ENCODE measurements around the gene ITPR1. TPM values are rescaled to one million over a fixed set of nuclear protein-coding genes. Genes with fewer than 3 reads are reported as not detected.

ITPR1 gene
- total and polyA plus RNA-seq, 10 of the 15 experiments (the other 5 are each of a cell fraction or from before 2014, with no cell fraction given), result 12.2 to 239 (median 28.4) TPM

DNA sequence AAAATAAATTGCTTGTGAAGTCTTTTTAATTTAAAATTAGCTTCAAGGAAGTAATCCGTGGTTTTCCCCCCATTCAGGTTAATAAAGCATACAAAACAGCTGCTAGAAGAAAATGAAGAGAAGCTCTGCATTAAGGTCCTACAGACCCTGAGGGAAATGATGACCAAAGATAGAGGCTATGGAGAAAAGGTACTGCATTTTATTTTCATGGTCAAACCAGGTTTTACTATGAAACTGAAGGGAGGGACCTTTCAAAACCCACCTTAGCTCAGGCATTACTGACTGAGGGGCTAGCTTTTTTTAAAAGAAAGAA is 218.5 kb downstream of the ITPR1 start:
- no peak for DNase-seq (ENCODE audit: low read depth, low spot score)
- Histone ChIP-seq H3K9ac (ENCODE audit: control insufficient read depth, insufficient read depth, low read length) (no peak overlapping the region), H3K27ac (ENCODE audit: control insufficient read depth, insufficient read depth) (no peak overlapping the region), H4K20me1 (ENCODE audit: control insufficient read depth, insufficient read depth) (no peaks in the 10 kb centered on the region), H3K9me3 (replicated peaks; ENCODE audit: control insufficient read depth, insufficient read depth, low read length) (no peaks in the 10 kb centered on the region), H3K27me3 (replicated peaks in 1 of 2; ENCODE audit: control insufficient read depth in 2 of 2, insufficient read depth in 2 of 2, low read length in 1 of 2) (no peaks in the 10 kb centered on the region), H3K4me1 (ENCODE audit: control insufficient read depth, insufficient read depth, low read length) (no peaks in the 10 kb centered on the region), H3K4me3 (no peak overlapping the region), H3K4me2 (ENCODE audit: control insufficient read depth, insufficient read depth) (no peak overlapping the region), H3K36me3 (ENCODE audit: control insufficient read depth in 2 of 2, insufficient read depth in 2 of 2, low read length in 1 of 2) (peaks cover 2 to 9% of the 10 kb centered on the region in 2 experiments), H2AFZ (ENCODE audit: control insufficient read depth, low read depth, low read length) (no peak overlapping the region), H3K79me2 (ENCODE audit: control insufficient read depth, insufficient read depth, low read length) (no peaks in the 10 kb centered on the region)
- BruUV-seq (replicated peaks), result no TSS peak
- CTCF ChIA-PET, result interaction anchor here (0.6 to 4.2 kb wide), 114 partner anchors 8 to 714 kb away, joined by 3 to 201 read pairs (median 4); partner anchors contain the start of gene BHLHE40
- TF ChIP-seq, protein P1, sequence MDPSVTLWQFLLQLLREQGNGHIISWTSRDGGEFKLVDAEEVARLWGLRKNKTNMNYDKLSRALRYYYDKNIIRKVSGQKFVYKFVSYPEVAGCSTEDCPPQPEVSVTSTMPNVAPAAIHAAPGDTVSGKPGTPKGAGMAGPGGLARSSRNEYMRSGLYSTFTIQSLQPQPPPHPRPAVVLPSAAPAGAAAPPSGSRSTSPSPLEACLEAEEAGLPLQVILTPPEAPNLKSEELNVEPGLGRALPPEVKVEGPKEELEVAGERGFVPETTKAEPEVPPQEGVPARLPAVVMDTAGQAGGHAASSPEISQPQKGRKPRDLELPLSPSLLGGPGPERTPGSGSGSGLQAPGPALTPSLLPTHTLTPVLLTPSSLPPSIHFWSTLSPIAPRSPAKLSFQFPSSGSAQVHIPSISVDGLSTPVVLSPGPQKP (IDR thresholded peaks at IDR 0.05; ENCODE audit: low read depth, low read length), result no peak
- TF ChIP-seq POU2F2 (IDR thresholded peaks at IDR 0.05; ENCODE audit: borderline replicate concordance, low read depth, low read length), result no peak
- no peak for TF ChIP-seq SMC3 (IDR thresholded peaks at IDR 0.05; ENCODE audit: borderline replicate concordance, low read length)
- TF ChIP-seq, protein P2, sequence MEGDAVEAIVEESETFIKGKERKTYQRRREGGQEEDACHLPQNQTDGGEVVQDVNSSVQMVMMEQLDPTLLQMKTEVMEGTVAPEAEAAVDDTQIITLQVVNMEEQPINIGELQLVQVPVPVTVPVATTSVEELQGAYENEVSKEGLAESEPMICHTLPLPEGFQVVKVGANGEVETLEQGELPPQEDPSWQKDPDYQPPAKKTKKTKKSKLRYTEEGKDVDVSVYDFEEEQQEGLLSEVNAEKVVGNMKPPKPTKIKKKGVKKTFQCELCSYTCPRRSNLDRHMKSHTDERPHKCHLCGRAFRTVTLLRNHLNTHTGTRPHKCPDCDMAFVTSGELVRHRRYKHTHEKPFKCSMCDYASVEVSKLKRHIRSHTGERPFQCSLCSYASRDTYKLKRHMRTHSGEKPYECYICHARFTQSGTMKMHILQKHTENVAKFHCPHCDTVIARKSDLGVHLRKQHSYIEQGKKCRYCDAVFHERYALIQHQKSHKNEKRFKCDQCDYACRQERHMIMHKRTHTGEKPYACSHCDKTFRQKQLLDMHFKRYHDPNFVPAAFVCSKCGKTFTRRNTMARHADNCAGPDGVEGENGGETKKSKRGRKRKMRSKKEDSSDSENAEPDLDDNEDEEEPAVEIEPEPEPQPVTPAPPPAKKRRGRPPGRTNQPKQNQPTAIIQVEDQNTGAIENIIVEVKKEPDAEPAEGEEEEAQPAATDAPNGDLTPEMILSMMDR (IDR thresholded peaks at IDR 0.05 in 2 of 3, conservative IDR thresholded peaks at IDR 0.05 in 1 of 3; ENCODE audit: control insufficient read depth in 2 of 3, extremely low read depth in 1 of 3, insufficient read depth in 1 of 3, low read depth in 3 of 3, low read length in 3 of 3), result no peak
- no peak for TF ChIP-seq POLR2AphosphoS2 (IDR thresholded peaks at IDR 0.05; ENCODE audit: low read depth, low read length)
- TF ChIP-seq, protein P3, sequence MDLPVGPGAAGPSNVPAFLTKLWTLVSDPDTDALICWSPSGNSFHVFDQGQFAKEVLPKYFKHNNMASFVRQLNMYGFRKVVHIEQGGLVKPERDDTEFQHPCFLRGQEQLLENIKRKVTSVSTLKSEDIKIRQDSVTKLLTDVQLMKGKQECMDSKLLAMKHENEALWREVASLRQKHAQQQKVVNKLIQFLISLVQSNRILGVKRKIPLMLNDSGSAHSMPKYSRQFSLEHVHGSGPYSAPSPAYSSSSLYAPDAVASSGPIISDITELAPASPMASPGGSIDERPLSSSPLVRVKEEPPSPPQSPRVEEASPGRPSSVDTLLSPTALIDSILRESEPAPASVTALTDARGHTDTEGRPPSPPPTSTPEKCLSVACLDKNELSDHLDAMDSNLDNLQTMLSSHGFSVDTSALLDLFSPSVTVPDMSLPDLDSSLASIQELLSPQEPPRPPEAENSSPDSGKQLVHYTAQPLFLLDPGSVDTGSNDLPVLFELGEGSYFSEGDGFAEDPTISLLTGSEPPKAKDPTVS (IDR thresholded peaks at IDR 0.05; ENCODE audit: low read depth, low read length), result no peak
- TF ChIP-seq, protein P4, sequence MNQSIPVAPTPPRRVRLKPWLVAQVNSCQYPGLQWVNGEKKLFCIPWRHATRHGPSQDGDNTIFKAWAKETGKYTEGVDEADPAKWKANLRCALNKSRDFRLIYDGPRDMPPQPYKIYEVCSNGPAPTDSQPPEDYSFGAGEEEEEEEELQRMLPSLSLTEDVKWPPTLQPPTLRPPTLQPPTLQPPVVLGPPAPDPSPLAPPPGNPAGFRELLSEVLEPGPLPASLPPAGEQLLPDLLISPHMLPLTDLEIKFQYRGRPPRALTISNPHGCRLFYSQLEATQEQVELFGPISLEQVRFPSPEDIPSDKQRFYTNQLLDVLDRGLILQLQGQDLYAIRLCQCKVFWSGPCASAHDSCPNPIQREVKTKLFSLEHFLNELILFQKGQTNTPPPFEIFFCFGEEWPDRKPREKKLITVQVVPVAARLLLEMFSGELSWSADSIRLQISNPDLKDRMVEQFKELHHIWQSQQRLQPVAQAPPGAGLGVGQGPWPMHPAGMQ (IDR thresholded peaks at IDR 0.05; ENCODE audit: borderline replicate concordance), result no peak
- in situ Hi-C loops (cut with MboI) (no loop called here), intact Hi-C loops (cut with micrococcal nuclease; ENCODE audit: unreplicated experiment) (loop anchor here (1.0 to 2.0 kb wide), 5 partner anchors 66 to 346 kb away; partner anchors contain the start of gene BHLHE40)
- POLR2A ChIA-PET, result interaction anchor here (0.6 to 1.9 kb wide), 10 partner anchors 9 to 493 kb away, joined by 3 to 9 read pairs (median 4); no protein-coding TSS in a partner anchor
- SMC1A ChIA-PET (ENCODE audit: uncharacterized antibody, unreplicated experiment), result interaction anchor here (0.6 to 10.5 kb wide), 79 partner anchors 10 to 521 kb away, joined by 3 to 203 read pairs (median 5); partner anchors contain the start of gene BHLHE40
- WGBS (ENCODE audit: insufficient coverage, insufficient replicate concordance, low lambda C conversion rate, missing lambda C conversion rate), result 0% methylated on average over 1 of the region's 1 CpG
- RAD21 ChIA-PET (ENCODE audit: unreplicated experiment), result interaction anchor here (0.6 to 8.4 kb wide), 80 partner anchors 9 to 738 kb away, joined by 3 to 148 read pairs (median 4); partner anchors contain the start of gene BHLHE40
- peak; percentile 16 for ATAC-seq
- no peak for FAIRE-seq

Measured in GM12878 (cell line).